ENCODE measurements around the gene STK10. TPM values are rescaled to one million over a fixed set of nuclear protein-coding genes. Genes with fewer than 3 reads are reported as not detected.

The STK10 gene
- total RNA-seq, 1 donor = 27.1 TPM

DNA sequence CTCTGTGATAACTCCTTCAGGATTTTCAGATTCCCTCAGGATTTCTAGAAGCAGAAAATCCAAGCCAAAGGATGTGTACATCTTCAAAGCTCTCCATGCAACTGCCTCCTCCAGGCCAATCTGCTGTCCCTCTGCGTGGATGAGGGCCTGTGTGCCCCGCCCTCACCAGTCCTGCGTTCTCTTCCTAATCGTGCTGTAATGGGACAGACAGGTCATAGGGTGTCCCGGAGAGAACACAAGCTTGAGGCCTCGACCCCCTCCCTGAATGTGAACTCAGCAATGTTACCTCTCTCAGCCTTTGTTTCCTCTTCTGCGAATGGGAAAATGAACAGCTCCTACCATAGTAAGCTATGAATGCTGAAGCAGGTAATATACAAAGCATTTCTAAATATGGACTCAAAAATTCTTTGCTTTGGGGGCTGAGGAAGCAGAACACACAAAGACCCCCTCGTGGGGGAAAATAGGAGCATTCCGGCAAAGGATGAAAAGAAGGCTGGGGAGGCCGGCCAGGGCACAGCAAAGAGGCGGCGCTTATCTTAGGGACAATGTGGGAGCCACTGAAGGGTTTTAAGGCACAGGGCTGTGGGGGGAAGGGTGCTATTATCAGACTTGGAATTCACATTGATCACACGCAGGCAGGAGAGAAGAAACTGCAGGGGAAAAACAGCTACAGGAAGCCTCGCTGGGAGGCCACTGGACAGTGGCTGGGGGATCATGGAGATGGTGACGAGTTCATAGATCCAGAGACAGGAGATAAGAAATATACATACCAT is 124.4 kb downstream of the STK10 start:
- H3K4me2 ChIP-seq (ENCODE audit: insufficient read depth, low read length) = no peak overlapping the region
- no peak overlapping the region for H2AFZ ChIP-seq (ENCODE audit: low read length)
- peaks cover 34% of the 10 kb centered on the region for H3K36me3 ChIP-seq (ENCODE audit: insufficient read depth, low read length)
- no peaks in the 10 kb centered on the region for H4K20me1 ChIP-seq (ENCODE audit: insufficient read depth, low read length)
- peak; percentile 35 for DNase-seq (ENCODE audit: insufficient read length, low spot score, missing footprints)
- no peaks in the 10 kb centered on the region for H3K27me3 ChIP-seq (ENCODE audit: insufficient read depth, low read length)
- H3K4me3 ChIP-seq (ENCODE audit: insufficient read depth, low read length) = no peak overlapping the region
- no peaks in the 10 kb centered on the region for H3K79me2 ChIP-seq (ENCODE audit: insufficient read depth, low read length)
- H3K4me1 ChIP-seq (ENCODE audit: insufficient read depth, low read length) = no peaks in the 10 kb centered on the region
- TF ChIP-seq, protein P1, sequence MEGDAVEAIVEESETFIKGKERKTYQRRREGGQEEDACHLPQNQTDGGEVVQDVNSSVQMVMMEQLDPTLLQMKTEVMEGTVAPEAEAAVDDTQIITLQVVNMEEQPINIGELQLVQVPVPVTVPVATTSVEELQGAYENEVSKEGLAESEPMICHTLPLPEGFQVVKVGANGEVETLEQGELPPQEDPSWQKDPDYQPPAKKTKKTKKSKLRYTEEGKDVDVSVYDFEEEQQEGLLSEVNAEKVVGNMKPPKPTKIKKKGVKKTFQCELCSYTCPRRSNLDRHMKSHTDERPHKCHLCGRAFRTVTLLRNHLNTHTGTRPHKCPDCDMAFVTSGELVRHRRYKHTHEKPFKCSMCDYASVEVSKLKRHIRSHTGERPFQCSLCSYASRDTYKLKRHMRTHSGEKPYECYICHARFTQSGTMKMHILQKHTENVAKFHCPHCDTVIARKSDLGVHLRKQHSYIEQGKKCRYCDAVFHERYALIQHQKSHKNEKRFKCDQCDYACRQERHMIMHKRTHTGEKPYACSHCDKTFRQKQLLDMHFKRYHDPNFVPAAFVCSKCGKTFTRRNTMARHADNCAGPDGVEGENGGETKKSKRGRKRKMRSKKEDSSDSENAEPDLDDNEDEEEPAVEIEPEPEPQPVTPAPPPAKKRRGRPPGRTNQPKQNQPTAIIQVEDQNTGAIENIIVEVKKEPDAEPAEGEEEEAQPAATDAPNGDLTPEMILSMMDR (IDR thresholded peaks at IDR 0.05; ENCODE audit: extremely low read depth, low read depth, low read length) = no peak
- no peak overlapping the region for H3K27ac ChIP-seq (ENCODE audit: low read depth, low read length)
- no peaks in the 10 kb centered on the region for H3K9me3 ChIP-seq (ENCODE audit: low read depth, low read length)

GRCh38 chr5:172059661-172060100 is 128.3 kb downstream of the STK10 start:
- Histone ChIP-seq H3K79me2 (ENCODE audit: insufficient read depth, low read length) (no peaks in the 10 kb centered on the region), H3K4me1 (ENCODE audit: insufficient read depth, low read length) (no peaks in the 10 kb centered on the region), H3K4me3 (ENCODE audit: insufficient read depth, low read length) (no peak overlapping the region), H3K36me3 (ENCODE audit: insufficient read depth, low read length) (peaks cover 48% of the 10 kb centered on the region), H3K4me2 (ENCODE audit: insufficient read depth, low read length) (no peak overlapping the region), H4K20me1 (ENCODE audit: insufficient read depth, low read length) (no peaks in the 10 kb centered on the region), H3K27ac (ENCODE audit: low read depth, low read length) (no peak overlapping the region), H2AFZ (ENCODE audit: low read length) (no peak overlapping the region), H3K27me3 (ENCODE audit: insufficient read depth, low read length) (no peaks in the 10 kb centered on the region), H3K9me3 (ENCODE audit: low read depth, low read length) (no peaks in the 10 kb centered on the region)
- peak; percentile 62 for DNase-seq (ENCODE audit: insufficient read length, low spot score, missing footprints)
- TF ChIP-seq, protein P1 (IDR thresholded peaks at IDR 0.05; ENCODE audit: extremely low read depth, low read depth, low read length) = peak; percentile 68

- TF ChIP-seq, protein P1 (IDR thresholded peaks at IDR 0.05; ENCODE audit: extremely low read depth, low read depth, low read length) = no peak
- peaks cover 44% of the 10 kb centered on the region for H3K36me3 ChIP-seq (ENCODE audit: insufficient read depth, low read length)
- no peaks in the 10 kb centered on the region for H3K4me1 ChIP-seq (ENCODE audit: insufficient read depth, low read length)
- H4K20me1 ChIP-seq (ENCODE audit: insufficient read depth, low read length) = no peaks in the 10 kb centered on the region
- peak; percentile 23 for DNase-seq (ENCODE audit: insufficient read length, low spot score, missing footprints)
- no peak overlapping the region for H3K27ac ChIP-seq (ENCODE audit: low read depth, low read length)
- H3K79me2 ChIP-seq (ENCODE audit: insufficient read depth, low read length) = no peaks in the 10 kb centered on the region
- no peak overlapping the region for H2AFZ ChIP-seq (ENCODE audit: low read length)
- no peak overlapping the region for H3K4me3 ChIP-seq (ENCODE audit: insufficient read depth, low read length)
- no peaks in the 10 kb centered on the region for H3K27me3 ChIP-seq (ENCODE audit: insufficient read depth, low read length)
- no peaks in the 10 kb centered on the region for H3K9me3 ChIP-seq (ENCODE audit: low read depth, low read length)
- H3K4me2 ChIP-seq (ENCODE audit: insufficient read depth, low read length) = no peak overlapping the region
These were observed 129.9 kb downstream of the STK10 start for GRCh38 chr5:172058088-172058487.

- Histone ChIP-seq H2AFZ (ENCODE audit: low read length) (no peak overlapping the region), H3K4me1 (ENCODE audit: insufficient read depth, low read length) (peaks cover 15% of the 10 kb centered on the region), H3K36me3 (ENCODE audit: insufficient read depth, low read length) (peaks cover 33% of the 10 kb centered on the region), H3K4me3 (ENCODE audit: insufficient read depth, low read length) (no peak overlapping the region), H4K20me1 (ENCODE audit: insufficient read depth, low read length) (no peaks in the 10 kb centered on the region), H3K27ac (ENCODE audit: low read depth, low read length) (no peak overlapping the region), H3K27me3 (ENCODE audit: insufficient read depth, low read length) (no peaks in the 10 kb centered on the region), H3K9me3 (ENCODE audit: low read depth, low read length) (no peaks in the 10 kb centered on the region), H3K79me2 (ENCODE audit: insufficient read depth, low read length) (no peaks in the 10 kb centered on the region), H3K4me2 (ENCODE audit: insufficient read depth, low read length) (no peak overlapping the region)
- peak; percentile 31 for DNase-seq (ENCODE audit: insufficient read length, low spot score, missing footprints)
- TF ChIP-seq, protein P1 (IDR thresholded peaks at IDR 0.05; ENCODE audit: extremely low read depth, low read depth, low read length) = no peak
These were observed 132.0 kb downstream of the STK10 start for GRCh38 chr5:172055996-172056395.
